ENCODE measurements around the gene C22orf15.

- TF ChIP-seq, protein P1, sequence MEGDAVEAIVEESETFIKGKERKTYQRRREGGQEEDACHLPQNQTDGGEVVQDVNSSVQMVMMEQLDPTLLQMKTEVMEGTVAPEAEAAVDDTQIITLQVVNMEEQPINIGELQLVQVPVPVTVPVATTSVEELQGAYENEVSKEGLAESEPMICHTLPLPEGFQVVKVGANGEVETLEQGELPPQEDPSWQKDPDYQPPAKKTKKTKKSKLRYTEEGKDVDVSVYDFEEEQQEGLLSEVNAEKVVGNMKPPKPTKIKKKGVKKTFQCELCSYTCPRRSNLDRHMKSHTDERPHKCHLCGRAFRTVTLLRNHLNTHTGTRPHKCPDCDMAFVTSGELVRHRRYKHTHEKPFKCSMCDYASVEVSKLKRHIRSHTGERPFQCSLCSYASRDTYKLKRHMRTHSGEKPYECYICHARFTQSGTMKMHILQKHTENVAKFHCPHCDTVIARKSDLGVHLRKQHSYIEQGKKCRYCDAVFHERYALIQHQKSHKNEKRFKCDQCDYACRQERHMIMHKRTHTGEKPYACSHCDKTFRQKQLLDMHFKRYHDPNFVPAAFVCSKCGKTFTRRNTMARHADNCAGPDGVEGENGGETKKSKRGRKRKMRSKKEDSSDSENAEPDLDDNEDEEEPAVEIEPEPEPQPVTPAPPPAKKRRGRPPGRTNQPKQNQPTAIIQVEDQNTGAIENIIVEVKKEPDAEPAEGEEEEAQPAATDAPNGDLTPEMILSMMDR (IDR thresholded peaks at IDR 0.05): no peak
- no peak for TF ChIP-seq POLR2A (IDR thresholded peaks at IDR 0.05)
Measured at GRCh38 chr22:23782703-23783102, 19.9 kb downstream of the C22orf15 start.

Data from vagina (tissue), 2 donors.